WTC11 (cell line): Measurements from ENCODE around the gene PSG6. TPM values are rescaled to one million over a fixed set of nuclear protein-coding genes. Genes with fewer than 3 reads are reported as not detected.
"Not testable (repeated sequence)": the region's sequence is repeated elsewhere in the genome, so short reads cannot be mapped to it uniquely, and the experiment has no call there.

Experiments
- ATAC-seq: fragments of 200-7000 bp; cut with Tn5 transposase; 2 replicates; pipeline ENCODE4 v1.10.0; 2021; ENCODE audit warnings: mild to moderate bottlenecking, moderate library complexity
- CTCF ChIA-PET: fragments of 300-600 bp; sonication (Branson Sonifier 250); formaldehyde crosslinking; loops from one replicate; lab custom pipeline; 2021; ENCODE audit warnings: antibody characterized with exemption; lab: Charles Lee
- POLR2A ChIA-PET: fragments of 350-600 bp; sonication (Branson Sonifier 250); formaldehyde crosslinking; loops from one replicate; lab custom pipeline; 2021; ENCODE audit warnings: antibody characterized with exemption; lab: Charles Lee
- DNase-seq: peaks from one replicate; pipeline ENCODE4 v3.0.0; 2021; ENCODE audit warnings: low spot score
- H3K27ac Mint-ChIP-seq: 2 replicates; pipeline ENCODE4 v1.8.0; 2021; ENCODE audit warnings: mixed read lengths
- H3K27me3 Mint-ChIP-seq: 2 replicates; pipeline ENCODE4 v1.8.0; 2021; ENCODE audit warnings: low read depth, mild to moderate bottlenecking, moderate library complexity, mixed read lengths
- H3K36me3 Mint-ChIP-seq: 2 replicates; pipeline ENCODE4 v1.8.0; 2021; ENCODE audit warnings: mixed read lengths
- H3K4me1 Mint-ChIP-seq: 2 replicates; pipeline ENCODE4 v1.8.0; 2022; ENCODE audit warnings: mixed read lengths
- H3K4me3 Mint-ChIP-seq: 2 replicates; pipeline ENCODE4 v1.8.0; 2021; ENCODE audit warnings: mild to moderate bottlenecking, moderate library complexity, mixed read lengths
- H3K9me3 Mint-ChIP-seq: 2 replicates; pipeline ENCODE4 v1.8.0; 2021; ENCODE audit warnings: mixed read lengths
- ELF4 ChIP-seq: sonication (generic); formaldehyde crosslinking; IDR thresholded peaks from 2 replicates; pipeline ENCODE4 v1.8.1; 2022; ENCODE audit warnings: low read depth, mild to moderate bottlenecking, moderate library complexity, missing genetic modification reagents
- MYBL2 ChIP-seq: sonication (generic); formaldehyde crosslinking; IDR thresholded peaks from 2 replicates; pipeline ENCODE4 v1.8.1; 2023; ENCODE audit warnings: mild to moderate bottlenecking, moderate library complexity, missing genetic modification reagents
- NR2C2 ChIP-seq: sonication (generic); formaldehyde crosslinking; IDR thresholded peaks from 2 replicates; pipeline ENCODE4 v1.8.0; 2022; ENCODE audit warnings: mild to moderate bottlenecking, missing genetic modification reagents
- SMAD3 ChIP-seq: sonication (generic); formaldehyde crosslinking; IDR thresholded peaks from 2 replicates; pipeline ENCODE4 v1.8.0; 2022; ENCODE audit warnings: missing genetic modification reagents, mild to moderate bottlenecking, borderline replicate concordance
- SP1 ChIP-seq: sonication (generic); formaldehyde crosslinking; conservative IDR thresholded peaks from 2 replicates; pipeline ENCODE4 v1.8.1; 2022; ENCODE audit warnings: missing genetic modification reagents
- ZNF121 ChIP-seq: sonication (generic); formaldehyde crosslinking; IDR thresholded peaks from 2 replicates; pipeline ENCODE4 v1.8.0; 2023; ENCODE audit warnings: missing genetic modification reagents
- total RNA-seq: library from RNA; stranded (reverse); gene quantifications from 3 replicates; pipeline ENCODE4 v1.2.3, GENCODE V29; 2021
- TF ChIP-seq, protein P1 (sequence below): sonication (generic); formaldehyde crosslinking; IDR thresholded peaks from 2 replicates; pipeline ENCODE4 v1.8.0; 2022; ENCODE audit warnings: mild to moderate bottlenecking, missing genetic modification reagents
- TF ChIP-seq, protein P2 (sequence below): sonication (generic); formaldehyde crosslinking; IDR thresholded peaks from 2 replicates; pipeline ENCODE4 v1.8.0; 2023; ENCODE audit warnings: mild to moderate bottlenecking, missing genetic modification reagents
- TF ChIP-seq, protein P3 (sequence below): sonication (generic); formaldehyde crosslinking; IDR thresholded peaks from 2 replicates; pipeline ENCODE4 v1.8.0; 2023; ENCODE audit warnings: missing genetic modification reagents
- TF ChIP-seq, protein P4 (sequence below): sonication (generic); formaldehyde crosslinking; IDR thresholded peaks from 2 replicates; pipeline ENCODE4 v1.8.1; 2023; ENCODE audit warnings: mild to moderate bottlenecking, missing genetic modification reagents
- TF ChIP-seq, protein P5 (sequence below): sonication (generic); formaldehyde crosslinking; IDR thresholded peaks from 2 replicates; pipeline ENCODE4 v1.8.1; 2022; ENCODE audit warnings: low read depth, missing genetic modification reagents, borderline replicate concordance
- TF ChIP-seq, protein P6 (sequence below): fragments of 200-600 bp; IDR thresholded peaks from 2 replicates; pipeline ENCODE4 v1.8.0; 2022; ENCODE audit warnings: antibody characterized with exemption

PSG6 gene
- total RNA-seq, 1 experiment from 2014 or later = not detected

DNA sequence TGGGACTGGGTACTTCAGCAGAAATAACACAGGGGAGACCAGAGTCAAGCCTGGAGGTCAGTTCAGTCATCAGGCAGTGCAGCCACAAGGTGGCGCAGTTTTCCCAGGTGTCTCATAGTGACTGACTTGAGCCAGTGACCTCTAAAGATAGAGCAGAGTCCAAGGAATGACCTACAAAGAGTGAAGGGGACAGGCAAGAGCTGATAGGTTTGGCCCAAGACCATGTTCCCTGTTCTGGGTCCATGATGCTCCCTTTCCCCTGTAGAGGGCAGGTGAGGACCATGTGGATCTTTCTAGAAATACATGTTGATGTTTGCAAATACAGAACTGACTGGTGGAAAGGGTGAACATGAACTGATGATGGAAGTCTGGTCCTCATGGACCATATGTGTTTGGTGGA lies 12.5 kb upstream of the PSG6 start:
- H3K4me1 Mint-ChIP-seq, POLR2A ChIA-PET, H3K9me3 Mint-ChIP-seq, H3K27me3 Mint-ChIP-seq, CTCF ChIA-PET, H3K36me3 Mint-ChIP-seq, H3K27ac Mint-ChIP-seq, H3K4me3 Mint-ChIP-seq, ATAC-seq: not testable (repeated sequence)
- peak; percentile 86 for DNase-seq

DNA sequence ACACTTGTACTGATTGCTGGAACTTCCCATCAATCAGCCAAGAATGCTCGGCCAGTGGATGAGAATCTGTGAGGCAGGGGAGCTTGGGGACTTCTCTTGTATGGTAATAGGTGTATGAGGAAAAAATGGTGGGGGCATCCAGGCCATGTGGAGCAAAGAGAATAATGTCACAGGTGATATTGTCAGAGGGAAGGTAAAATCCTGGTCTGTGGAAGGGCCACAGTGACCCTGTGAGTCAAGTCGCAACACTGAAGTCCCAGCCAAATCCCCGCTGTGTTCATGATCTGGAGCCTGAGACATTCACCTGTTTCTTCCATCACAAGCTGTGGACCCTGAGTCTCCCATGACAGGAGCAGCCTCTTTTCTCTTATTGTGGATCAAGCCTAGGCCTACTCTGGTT lies 11.2 kb upstream of the PSG6 start:
- POLR2A ChIA-PET = no interaction called here

DNA sequence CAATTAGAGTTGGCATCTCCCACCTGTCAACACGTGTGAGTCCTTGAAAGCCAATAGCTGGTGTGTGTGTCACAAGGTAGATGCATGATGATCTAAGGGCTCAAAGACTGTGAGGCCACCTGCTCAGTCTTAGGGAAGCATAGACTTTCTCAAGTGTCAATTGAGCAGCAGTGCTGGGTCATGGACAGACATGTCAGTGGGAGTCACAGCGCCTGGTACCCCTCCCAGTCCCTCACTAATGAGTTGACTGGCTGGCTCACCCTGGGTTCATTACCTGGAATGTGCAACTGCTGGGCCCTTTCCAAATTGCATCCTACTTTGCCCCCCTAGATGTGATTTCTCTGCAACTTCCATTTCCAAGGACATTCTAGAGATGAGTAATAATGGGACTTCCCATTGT lies 9.1 kb upstream of the PSG6 start:
- H3K9me3 Mint-ChIP-seq = peaks cover 14% of the 10 kb centered on the region
- ATAC-seq (no peak), DNase-seq (no peak)
- TF ChIP-seq, protein P1, sequence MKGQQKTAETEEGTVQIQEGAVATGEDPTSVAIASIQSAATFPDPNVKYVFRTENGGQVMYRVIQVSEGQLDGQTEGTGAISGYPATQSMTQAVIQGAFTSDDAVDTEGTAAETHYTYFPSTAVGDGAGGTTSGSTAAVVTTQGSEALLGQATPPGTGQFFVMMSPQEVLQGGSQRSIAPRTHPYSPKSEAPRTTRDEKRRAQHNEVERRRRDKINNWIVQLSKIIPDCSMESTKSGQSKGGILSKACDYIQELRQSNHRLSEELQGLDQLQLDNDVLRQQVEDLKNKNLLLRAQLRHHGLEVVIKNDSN (CRISPR knock-in tag) = no peak
- TF ChIP-seq SMAD3 (no peak), ZNF121 (CRISPR knock-in tag) (no peak), MYBL2 (CRISPR knock-in tag) (no peak)
- H3K27ac Mint-ChIP-seq = no peak overlapping the region
- ChIA-PET POLR2A (no interaction called here), CTCF (interaction anchor here (1.3 kb wide), 1 partner anchor 12 kb away, joined by 3 read pairs; no protein-coding TSS in a partner anchor)
- H3K4me1 Mint-ChIP-seq = no peaks in the 10 kb centered on the region
- no peaks in the 10 kb centered on the region for H3K36me3 Mint-ChIP-seq
- H3K27me3 Mint-ChIP-seq = peaks cover 10% of the 10 kb centered on the region; the same call in 1 of the 2 replicates
- H3K4me3 Mint-ChIP-seq = no peak overlapping the region

More for the DNA sequence above, 11.2 kb upstream of the PSG6 start:
- DNase-seq (no peak), ATAC-seq (no peak)
- TF ChIP-seq SP1 (CRISPR knock-in tag) (no peak), NR2C2 (no peak), ELF4 (CRISPR knock-in tag) (no peak)
- TF ChIP-seq, protein P2, sequence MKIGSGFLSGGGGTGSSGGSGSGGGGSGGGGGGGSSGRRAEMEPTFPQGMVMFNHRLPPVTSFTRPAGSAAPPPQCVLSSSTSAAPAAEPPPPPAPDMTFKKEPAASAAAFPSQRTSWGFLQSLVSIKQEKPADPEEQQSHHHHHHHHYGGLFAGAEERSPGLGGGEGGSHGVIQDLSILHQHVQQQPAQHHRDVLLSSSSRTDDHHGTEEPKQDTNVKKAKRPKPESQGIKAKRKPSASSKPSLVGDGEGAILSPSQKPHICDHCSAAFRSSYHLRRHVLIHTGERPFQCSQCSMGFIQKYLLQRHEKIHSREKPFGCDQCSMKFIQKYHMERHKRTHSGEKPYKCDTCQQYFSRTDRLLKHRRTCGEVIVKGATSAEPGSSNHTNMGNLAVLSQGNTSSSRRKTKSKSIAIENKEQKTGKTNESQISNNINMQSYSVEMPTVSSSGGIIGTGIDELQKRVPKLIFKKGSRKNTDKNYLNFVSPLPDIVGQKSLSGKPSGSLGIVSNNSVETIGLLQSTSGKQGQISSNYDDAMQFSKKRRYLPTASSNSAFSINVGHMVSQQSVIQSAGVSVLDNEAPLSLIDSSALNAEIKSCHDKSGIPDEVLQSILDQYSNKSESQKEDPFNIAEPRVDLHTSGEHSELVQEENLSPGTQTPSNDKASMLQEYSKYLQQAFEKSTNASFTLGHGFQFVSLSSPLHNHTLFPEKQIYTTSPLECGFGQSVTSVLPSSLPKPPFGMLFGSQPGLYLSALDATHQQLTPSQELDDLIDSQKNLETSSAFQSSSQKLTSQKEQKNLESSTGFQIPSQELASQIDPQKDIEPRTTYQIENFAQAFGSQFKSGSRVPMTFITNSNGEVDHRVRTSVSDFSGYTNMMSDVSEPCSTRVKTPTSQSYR (CRISPR knock-in tag) = no peak
- TF ChIP-seq, protein P3, sequence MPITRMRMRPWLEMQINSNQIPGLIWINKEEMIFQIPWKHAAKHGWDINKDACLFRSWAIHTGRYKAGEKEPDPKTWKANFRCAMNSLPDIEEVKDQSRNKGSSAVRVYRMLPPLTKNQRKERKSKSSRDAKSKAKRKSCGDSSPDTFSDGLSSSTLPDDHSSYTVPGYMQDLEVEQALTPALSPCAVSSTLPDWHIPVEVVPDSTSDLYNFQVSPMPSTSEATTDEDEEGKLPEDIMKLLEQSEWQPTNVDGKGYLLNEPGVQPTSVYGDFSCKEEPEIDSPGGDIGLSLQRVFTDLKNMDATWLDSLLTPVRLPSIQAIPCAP = no peak
- TF ChIP-seq, protein P4, sequence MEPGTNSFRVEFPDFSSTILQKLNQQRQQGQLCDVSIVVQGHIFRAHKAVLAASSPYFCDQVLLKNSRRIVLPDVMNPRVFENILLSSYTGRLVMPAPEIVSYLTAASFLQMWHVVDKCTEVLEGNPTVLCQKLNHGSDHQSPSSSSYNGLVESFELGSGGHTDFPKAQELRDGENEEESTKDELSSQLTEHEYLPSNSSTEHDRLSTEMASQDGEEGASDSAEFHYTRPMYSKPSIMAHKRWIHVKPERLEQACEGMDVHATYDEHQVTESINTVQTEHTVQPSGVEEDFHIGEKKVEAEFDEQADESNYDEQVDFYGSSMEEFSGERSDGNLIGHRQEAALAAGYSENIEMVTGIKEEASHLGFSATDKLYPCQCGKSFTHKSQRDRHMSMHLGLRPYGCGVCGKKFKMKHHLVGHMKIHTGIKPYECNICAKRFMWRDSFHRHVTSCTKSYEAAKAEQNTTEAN (CRISPR knock-in tag) = no peak
- TF ChIP-seq, protein P5, sequence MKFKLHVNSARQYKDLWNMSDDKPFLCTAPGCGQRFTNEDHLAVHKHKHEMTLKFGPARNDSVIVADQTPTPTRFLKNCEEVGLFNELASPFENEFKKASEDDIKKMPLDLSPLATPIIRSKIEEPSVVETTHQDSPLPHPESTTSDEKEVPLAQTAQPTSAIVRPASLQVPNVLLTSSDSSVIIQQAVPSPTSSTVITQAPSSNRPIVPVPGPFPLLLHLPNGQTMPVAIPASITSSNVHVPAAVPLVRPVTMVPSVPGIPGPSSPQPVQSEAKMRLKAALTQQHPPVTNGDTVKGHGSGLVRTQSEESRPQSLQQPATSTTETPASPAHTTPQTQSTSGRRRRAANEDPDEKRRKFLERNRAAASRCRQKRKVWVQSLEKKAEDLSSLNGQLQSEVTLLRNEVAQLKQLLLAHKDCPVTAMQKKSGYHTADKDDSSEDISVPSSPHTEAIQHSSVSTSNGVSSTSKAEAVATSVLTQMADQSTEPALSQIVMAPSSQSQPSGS (CRISPR knock-in tag) = no peak
- H3K9me3 Mint-ChIP-seq = peaks cover 7% of the 10 kb centered on the region; the same call in 1 of the 2 replicates
- H3K27me3 Mint-ChIP-seq = peaks cover 10% of the 10 kb centered on the region; the same call in 1 of the 2 replicates
- CTCF ChIA-PET = no interaction called here
- H3K27ac Mint-ChIP-seq = no peak overlapping the region
- H3K4me3 Mint-ChIP-seq = no peak overlapping the region
- H3K36me3 Mint-ChIP-seq = no peaks in the 10 kb centered on the region
- H3K4me1 Mint-ChIP-seq = no peaks in the 10 kb centered on the region

DNA sequence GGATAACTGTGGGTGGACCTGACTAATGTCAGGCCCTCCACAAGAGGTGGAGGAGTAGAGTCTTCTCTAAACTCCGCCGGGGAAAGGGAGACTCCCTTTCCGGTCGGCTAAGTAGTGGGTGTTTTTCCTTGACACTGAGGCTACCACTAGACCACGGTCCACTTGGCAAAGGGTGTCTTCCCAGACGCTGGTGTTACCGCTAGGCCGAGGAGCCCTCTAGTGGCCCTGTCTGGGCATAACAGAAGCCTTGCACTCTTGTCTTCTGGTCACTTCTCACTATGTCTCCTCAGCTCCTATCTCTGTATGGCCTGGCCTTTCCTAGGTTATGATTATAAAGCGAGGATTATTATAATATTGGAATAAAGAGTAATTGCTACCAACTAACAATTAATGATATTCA lies 5.4 kb upstream of the PSG6 start:
- TF ChIP-seq, protein P6, sequence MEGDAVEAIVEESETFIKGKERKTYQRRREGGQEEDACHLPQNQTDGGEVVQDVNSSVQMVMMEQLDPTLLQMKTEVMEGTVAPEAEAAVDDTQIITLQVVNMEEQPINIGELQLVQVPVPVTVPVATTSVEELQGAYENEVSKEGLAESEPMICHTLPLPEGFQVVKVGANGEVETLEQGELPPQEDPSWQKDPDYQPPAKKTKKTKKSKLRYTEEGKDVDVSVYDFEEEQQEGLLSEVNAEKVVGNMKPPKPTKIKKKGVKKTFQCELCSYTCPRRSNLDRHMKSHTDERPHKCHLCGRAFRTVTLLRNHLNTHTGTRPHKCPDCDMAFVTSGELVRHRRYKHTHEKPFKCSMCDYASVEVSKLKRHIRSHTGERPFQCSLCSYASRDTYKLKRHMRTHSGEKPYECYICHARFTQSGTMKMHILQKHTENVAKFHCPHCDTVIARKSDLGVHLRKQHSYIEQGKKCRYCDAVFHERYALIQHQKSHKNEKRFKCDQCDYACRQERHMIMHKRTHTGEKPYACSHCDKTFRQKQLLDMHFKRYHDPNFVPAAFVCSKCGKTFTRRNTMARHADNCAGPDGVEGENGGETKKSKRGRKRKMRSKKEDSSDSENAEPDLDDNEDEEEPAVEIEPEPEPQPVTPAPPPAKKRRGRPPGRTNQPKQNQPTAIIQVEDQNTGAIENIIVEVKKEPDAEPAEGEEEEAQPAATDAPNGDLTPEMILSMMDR = peak; percentile 71
- not testable (repeated sequence) for H3K4me3 Mint-ChIP-seq
- CTCF ChIA-PET = interaction anchor here (0.8 to 1.1 kb wide), 3 partner anchors 15 to 229 kb away, joined by 3 to 6 read pairs (median 3); no protein-coding TSS in a partner anchor

DNA sequence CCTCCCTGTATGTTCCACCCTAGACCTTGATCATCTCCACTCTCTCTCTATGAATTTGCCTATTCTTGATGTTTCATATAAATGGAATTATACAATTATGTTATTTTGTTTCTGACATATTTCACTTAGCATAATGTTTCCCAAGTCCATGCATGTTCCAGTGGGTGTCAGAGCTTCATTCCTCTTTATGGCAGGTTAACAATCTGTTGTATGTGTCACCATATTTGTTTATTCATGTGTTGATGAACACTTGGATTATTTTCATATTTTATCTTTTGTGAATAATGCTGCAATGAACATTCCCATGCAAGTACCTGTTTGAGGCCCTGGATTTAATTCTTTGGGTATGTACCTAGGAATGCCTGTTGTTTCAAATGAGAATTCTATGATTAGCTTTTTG lies 3.3 kb upstream of the PSG6 start:
- H3K27me3 Mint-ChIP-seq, H3K4me3 Mint-ChIP-seq, DNase-seq, ATAC-seq, CTCF ChIA-PET, H3K27ac Mint-ChIP-seq, POLR2A ChIA-PET, H3K4me1 Mint-ChIP-seq, H3K36me3 Mint-ChIP-seq: not testable (repeated sequence)
- peaks cover 23% of the 10 kb centered on the region for H3K9me3 Mint-ChIP-seq

More for the DNA sequence above, 5.4 kb upstream of the PSG6 start:
- H3K4me1 Mint-ChIP-seq, H3K27me3 Mint-ChIP-seq, H3K27ac Mint-ChIP-seq, H3K36me3 Mint-ChIP-seq, POLR2A ChIA-PET, ATAC-seq: not testable (repeated sequence)
- peak; percentile 75 for DNase-seq
- peaks cover 23% of the 10 kb centered on the region for H3K9me3 Mint-ChIP-seq
